Hematopoietic multipotent progenitor cell treated with erythropoietin and hydrocortisone succinate and interleukin-3 and kit ligand, for 6 days (in vitro differentiated cells): ENCODE data around the gene S100A7A.

Source experiments
- DNase-seq: peaks from one replicate; pipeline ENCODE4 v3.0.0-alpha.2; 2015

The S100A7A gene

GRCh38 chr1:153415850-153416570, at the start of gene S100A7A:
Gene S100A7A, plus strand, starts transcription at chr1:153416520. Its CDS starts 1,563 bp downstream, at chr1:153418083.
- no peak for DNase-seq

GRCh38 chr1:153367090-153367489, 49.2 kb upstream of the S100A7A start:
- no peak for DNase-seq

GRCh38 chr1:153368495-153368894, 47.8 kb upstream of the S100A7A start:
- DNase-seq, result peak; percentile 60

- DNase-seq, result no peak
Measured at GRCh38 chr1:153370146-153370545, 46.2 kb upstream of the S100A7A start.

- no peak for DNase-seq
Measured at GRCh38 chr1:153371231-153371630, 45.1 kb upstream of the S100A7A start.

- DNase-seq, result no peak
Measured at GRCh38 chr1:153372571-153372970, 43.7 kb upstream of the S100A7A start.

- no peak for DNase-seq
Measured at GRCh38 chr1:153374071-153374470, 42.2 kb upstream of the S100A7A start.

- DNase-seq, result peak; percentile 72
Measured at GRCh38 chr1:153375511-153375910, 40.8 kb upstream of the S100A7A start, which contains the start of gene S100A12. Gene S100A12, minus strand, starts transcription at chr1:153375621. Its CDS starts 1,029 bp downstream, at chr1:153374592.

- DNase-seq, result no peak
Measured at GRCh38 chr1:153379591-153379990, 36.7 kb upstream of the S100A7A start.

- DNase-seq, result no peak
Measured at GRCh38 chr1:153380711-153381110, 35.6 kb upstream of the S100A7A start.

- DNase-seq, result no peak
Measured at GRCh38 chr1:153384958-153385580, 31.3 kb upstream of the S100A7A start.

GRCh38 chr1:153386500-153386901, 29.8 kb upstream of the S100A7A start:
- DNase-seq, result peak; percentile 59

GRCh38 chr1:153387001-153387400, 29.3 kb upstream of the S100A7A start:
- DNase-seq, result no peak

- no peak for DNase-seq
Measured at GRCh38 chr1:153387785-153388184, 28.5 kb upstream of the S100A7A start.

- no peak for DNase-seq
Measured at GRCh38 chr1:153389401-153389800, 26.9 kb upstream of the S100A7A start.

- DNase-seq, result peak; percentile 46
Measured at GRCh38 chr1:153389973-153390879, 26.1 kb upstream of the S100A7A start.

GRCh38 chr1:153390938-153391710, 25.2 kb upstream of the S100A7A start, which contains the start of gene S100A8:
Gene S100A8, minus strand, starts transcription at chr1:153391073. Its CDS starts 538 bp downstream, at chr1:153390535.
- DNase-seq, result peak; percentile 69

GRCh38 chr1:153392258-153392657, 24.1 kb upstream of the S100A7A start:
- DNase-seq, result no peak

- DNase-seq, result no peak
Measured at GRCh38 chr1:153392822-153393221, 23.5 kb upstream of the S100A7A start.

GRCh38 chr1:153393926-153394325, 22.4 kb upstream of the S100A7A start:
- DNase-seq, result peak; percentile 9

GRCh38 chr1:153394391-153394790, 21.9 kb upstream of the S100A7A start:
- DNase-seq, result no peak

GRCh38 chr1:153395136-153395685, 21.1 kb upstream of the S100A7A start:
- no peak for DNase-seq
